ENCODE results near the gene B3GNT8. TPM values are rescaled to one million over a fixed set of nuclear protein-coding genes. Genes with fewer than 3 reads are reported as not detected.

Gene B3GNT8
- total RNA-seq, 1 experiment from 2014 or later = not detected

GRCh38 chr19:41415154-41415571 is 12.0 kb downstream of the B3GNT8 start:
- no peak overlapping the region for H3K4me3 ChIP-seq
- H3K27ac ChIP-seq = no peak overlapping the region
- DNase-seq = no peak
- H3K27me3 ChIP-seq (ENCODE audit: insufficient read depth, low read depth) = no peaks in the 10 kb centered on the region
- no peaks in the 10 kb centered on the region for H3K9me3 ChIP-seq (ENCODE audit: insufficient read depth, low read depth)
- H2AFZ ChIP-seq = no peak overlapping the region
- intact Hi-C loops (cut with micrococcal nuclease; ENCODE audit: unreplicated experiment) = no loop called here
- POLR2A ChIA-PET (ENCODE audit: unreplicated experiment) = no interaction called here
- H3K4me1 ChIP-seq (replicated peaks; ENCODE audit: insufficient read depth) = no peaks in the 10 kb centered on the region
- H3K4me2 ChIP-seq = no peak overlapping the region
- CTCF ChIA-PET = no interaction called here
- H3K79me2 ChIP-seq (ENCODE audit: low read depth) = no peaks in the 10 kb centered on the region
- no peaks in the 10 kb centered on the region for H3K9me2 ChIP-seq (ENCODE audit: insufficient read depth)
- no peak for TF ChIP-seq EZH2 (IDR thresholded peaks at IDR 0.05; ENCODE audit: low read depth)
- TF ChIP-seq CTCF (conservative IDR thresholded peaks at IDR 0.05) = no peak
- no peaks in the 10 kb centered on the region for H4K20me1 ChIP-seq (ENCODE audit: insufficient read depth)
- no TSS peak for BruUV-seq (replicated peaks)
- H3F3A ChIP-seq (ENCODE audit: insufficient read depth, low read depth) = no peaks in the 10 kb centered on the region
- H3K36me3 ChIP-seq (ENCODE audit: low read depth) = 0 out of 2 replicates have a peak, but pooled peaks cover 2% of the 10 kb centered on the region

GRCh38 chr19:41414461-41414860 is 12.7 kb downstream of the B3GNT8 start:
- ChIA-PET CTCF (interaction anchor here (0.6 kb wide), 1 partner anchor 49 kb away, joined by 6 read pairs; no protein-coding TSS in a partner anchor), POLR2A (ENCODE audit: unreplicated experiment) (no interaction called here)
- no peak overlapping the region for H3K27ac ChIP-seq
- H3K36me3 ChIP-seq (ENCODE audit: low read depth) = 0 out of 2 replicates have a peak, but pooled peaks cover 2% of the 10 kb centered on the region
- peaks cover under 1% of the 10 kb centered on the region; the same call in 1 of the 2 replicates for H3K4me1 ChIP-seq (replicated peaks; ENCODE audit: insufficient read depth)
- H4K20me1 ChIP-seq (ENCODE audit: insufficient read depth) = no peaks in the 10 kb centered on the region
- H2AFZ ChIP-seq = no peak overlapping the region
- no peaks in the 10 kb centered on the region for H3K27me3 ChIP-seq (ENCODE audit: insufficient read depth, low read depth)
- BruUV-seq (replicated peaks) = no TSS peak
- intact Hi-C loops (cut with micrococcal nuclease; ENCODE audit: unreplicated experiment) = no loop called here
- no peaks in the 10 kb centered on the region for H3K79me2 ChIP-seq (ENCODE audit: low read depth)
- no peak for DNase-seq
- no peaks in the 10 kb centered on the region for H3K9me3 ChIP-seq (ENCODE audit: insufficient read depth, low read depth)
- TF ChIP-seq EZH2 (IDR thresholded peaks at IDR 0.05; ENCODE audit: low read depth) (no peak), CTCF (conservative IDR thresholded peaks at IDR 0.05) (no peak)
- H3F3A ChIP-seq (ENCODE audit: insufficient read depth, low read depth) = no peaks in the 10 kb centered on the region
- H3K4me3 ChIP-seq = no peak overlapping the region
- no peaks in the 10 kb centered on the region for H3K9me2 ChIP-seq (ENCODE audit: insufficient read depth)
- no peak overlapping the region for H3K4me2 ChIP-seq

- ChIA-PET POLR2A (ENCODE audit: unreplicated experiment) (no interaction called here), CTCF (interaction anchor here (0.6 kb wide), 1 partner anchor 49 kb away, joined by 6 read pairs; no protein-coding TSS in a partner anchor)
- no TSS peak for BruUV-seq (replicated peaks)
Observed at GRCh38 chr19:41413947-41414346, 13.2 kb downstream of the B3GNT8 start.

More at GRCh38 chr19:41413947-41414346, 13.2 kb downstream of the B3GNT8 start:
- H3K4me1 ChIP-seq (replicated peaks; ENCODE audit: insufficient read depth) = peaks cover 6% of the 10 kb centered on the region
- TF ChIP-seq CTCF (conservative IDR thresholded peaks at IDR 0.05) (no peak), EZH2 (IDR thresholded peaks at IDR 0.05; ENCODE audit: low read depth) (no peak)
- no peaks in the 10 kb centered on the region for H4K20me1 ChIP-seq (ENCODE audit: insufficient read depth)
- DNase-seq = no peak
- intact Hi-C loops (cut with micrococcal nuclease; ENCODE audit: unreplicated experiment) = no loop called here
- no peak overlapping the region for H3K4me3 ChIP-seq
- no peak overlapping the region for H3K27ac ChIP-seq
- H3K9me2 ChIP-seq (ENCODE audit: insufficient read depth) = no peaks in the 10 kb centered on the region
- H3K36me3 ChIP-seq (ENCODE audit: low read depth) = 0 out of 2 replicates have a peak, but pooled peaks cover under 1% of the 10 kb centered on the region
- no peaks in the 10 kb centered on the region for H3K79me2 ChIP-seq (ENCODE audit: low read depth)
- H3K27me3 ChIP-seq (ENCODE audit: insufficient read depth, low read depth) = no peaks in the 10 kb centered on the region
- no peak overlapping the region for H3K4me2 ChIP-seq
- no peaks in the 10 kb centered on the region for H3K9me3 ChIP-seq (ENCODE audit: insufficient read depth, low read depth)
- H3F3A ChIP-seq (ENCODE audit: insufficient read depth, low read depth) = no peaks in the 10 kb centered on the region
- no peak overlapping the region for H2AFZ ChIP-seq

Measured in PC-9 (cell line).